UCSD-AML1 (cell line): ENCODE measurements around the gene NPB.

Experiments
- DNase-seq: peaks from one replicate; lab custom pipeline; 2025; ENCODE audit not compliant: unreplicated experiment; lab: John Stamatoyannopoulos, UW

The NPB gene

DNA sequence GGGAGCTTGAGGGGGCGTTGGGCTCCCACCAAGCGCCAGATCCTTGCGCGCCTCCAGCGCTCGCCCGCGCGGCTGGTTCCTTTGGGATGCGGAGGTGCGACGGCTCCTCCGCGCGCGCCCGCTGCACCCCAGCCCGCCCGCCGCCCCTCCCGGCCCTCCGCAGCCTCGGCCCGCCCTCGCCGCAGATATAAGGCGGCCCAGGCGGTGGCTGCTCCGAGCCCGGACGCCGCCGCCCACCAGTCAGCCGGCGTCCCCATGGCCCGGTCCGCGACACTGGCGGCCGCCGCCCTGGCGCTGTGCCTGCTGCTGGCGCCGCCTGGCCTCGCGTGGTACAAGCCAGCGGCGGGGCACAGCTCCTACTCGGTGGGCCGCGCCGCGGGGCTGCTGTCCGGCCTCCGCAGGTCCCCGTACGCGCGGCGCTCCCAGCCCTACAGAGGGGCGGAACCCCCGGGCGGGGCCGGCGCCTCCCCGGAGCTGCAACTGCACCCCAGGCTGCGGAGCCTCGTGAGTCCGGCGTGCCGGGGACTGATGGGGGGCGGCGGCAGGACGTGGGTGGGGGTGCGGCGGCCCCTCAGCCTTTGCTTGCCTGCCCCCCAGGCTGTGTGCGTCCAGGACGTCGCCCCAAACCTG lies at the start of gene NPB:
TSS of gene NPB (plus strand) at position 216 of the 630 bp plus-strand sequence. CDS start at position 256, 40 bp downstream.
- no peak for DNase-seq

DNA sequence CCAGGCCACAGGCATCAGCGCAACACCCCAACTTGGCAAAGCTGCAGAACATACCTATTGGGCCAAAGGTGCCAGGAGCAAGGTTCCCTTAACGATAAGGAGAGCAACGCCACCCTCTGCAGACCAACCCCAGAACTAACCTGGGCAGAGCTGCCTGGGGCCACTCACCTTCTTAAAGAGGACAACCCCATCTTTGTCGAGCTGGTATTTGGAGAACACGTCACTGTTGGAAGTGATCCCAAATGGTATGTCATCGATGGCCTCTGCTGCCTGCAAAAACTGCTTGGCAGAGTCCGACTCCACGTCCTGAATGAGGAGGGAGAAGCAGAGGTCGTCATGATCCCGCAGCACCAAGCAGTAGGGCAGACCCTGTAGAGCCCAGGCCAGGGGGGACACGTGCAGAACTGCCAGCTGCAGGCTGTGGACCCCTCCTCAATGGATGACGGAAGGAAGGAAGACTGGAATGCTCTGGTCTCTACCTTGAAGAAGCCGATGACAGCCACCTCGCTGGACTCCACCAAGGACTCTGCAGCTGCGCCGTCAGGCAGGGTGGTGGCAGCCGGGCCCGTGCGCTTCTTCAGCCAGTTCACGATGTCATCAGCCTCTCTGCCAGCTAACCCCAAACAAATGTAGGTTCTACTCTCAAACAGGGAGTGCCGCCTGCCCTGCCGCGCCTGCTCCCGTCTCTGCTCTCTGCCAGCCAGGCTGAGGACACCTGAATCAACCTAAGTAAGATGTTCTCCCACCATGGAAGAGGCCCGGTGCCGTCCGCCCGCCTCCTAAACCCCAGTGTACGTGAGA lies 46.9 kb upstream of the NPB start:
- DNase-seq, result no peak

DNA sequence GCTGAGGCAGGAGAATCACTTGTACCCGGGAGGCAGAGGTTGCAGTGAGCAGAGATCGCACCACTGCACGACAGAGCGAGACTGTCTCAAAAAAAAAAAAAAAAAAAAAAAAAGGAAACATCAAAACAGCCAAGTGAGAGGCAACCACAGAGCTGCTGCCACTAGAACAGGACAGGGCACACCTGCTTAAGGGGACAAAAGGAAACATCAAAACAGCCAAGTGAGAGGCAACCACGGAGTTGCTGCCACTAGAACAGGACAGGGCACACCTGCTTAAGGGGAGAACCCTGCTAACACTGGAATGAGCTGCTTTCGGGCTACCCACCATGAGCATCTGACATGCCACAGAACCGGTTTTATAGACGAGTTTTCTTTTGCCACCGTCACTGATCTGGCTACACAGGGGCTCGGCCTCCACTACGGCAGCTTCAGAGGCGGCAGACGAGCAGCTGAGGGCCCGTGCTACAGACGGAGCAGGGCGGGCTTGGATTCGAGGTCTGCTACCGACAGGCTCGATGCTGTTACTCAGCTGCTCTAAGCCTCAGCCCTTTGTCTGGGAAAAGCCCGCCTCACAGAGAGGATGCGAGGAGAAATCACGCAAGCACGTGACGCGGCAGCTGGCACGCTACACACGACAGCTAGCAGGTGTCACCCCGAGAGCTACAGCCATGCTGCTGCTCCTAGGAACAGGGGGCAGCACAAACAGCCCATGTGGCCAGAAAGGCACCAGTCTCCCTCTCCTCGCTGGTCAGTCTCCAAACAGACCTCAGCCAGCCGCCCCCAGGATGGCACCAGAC lies 43.7 kb upstream of the NPB start:
- DNase-seq, result no peak

DNA sequence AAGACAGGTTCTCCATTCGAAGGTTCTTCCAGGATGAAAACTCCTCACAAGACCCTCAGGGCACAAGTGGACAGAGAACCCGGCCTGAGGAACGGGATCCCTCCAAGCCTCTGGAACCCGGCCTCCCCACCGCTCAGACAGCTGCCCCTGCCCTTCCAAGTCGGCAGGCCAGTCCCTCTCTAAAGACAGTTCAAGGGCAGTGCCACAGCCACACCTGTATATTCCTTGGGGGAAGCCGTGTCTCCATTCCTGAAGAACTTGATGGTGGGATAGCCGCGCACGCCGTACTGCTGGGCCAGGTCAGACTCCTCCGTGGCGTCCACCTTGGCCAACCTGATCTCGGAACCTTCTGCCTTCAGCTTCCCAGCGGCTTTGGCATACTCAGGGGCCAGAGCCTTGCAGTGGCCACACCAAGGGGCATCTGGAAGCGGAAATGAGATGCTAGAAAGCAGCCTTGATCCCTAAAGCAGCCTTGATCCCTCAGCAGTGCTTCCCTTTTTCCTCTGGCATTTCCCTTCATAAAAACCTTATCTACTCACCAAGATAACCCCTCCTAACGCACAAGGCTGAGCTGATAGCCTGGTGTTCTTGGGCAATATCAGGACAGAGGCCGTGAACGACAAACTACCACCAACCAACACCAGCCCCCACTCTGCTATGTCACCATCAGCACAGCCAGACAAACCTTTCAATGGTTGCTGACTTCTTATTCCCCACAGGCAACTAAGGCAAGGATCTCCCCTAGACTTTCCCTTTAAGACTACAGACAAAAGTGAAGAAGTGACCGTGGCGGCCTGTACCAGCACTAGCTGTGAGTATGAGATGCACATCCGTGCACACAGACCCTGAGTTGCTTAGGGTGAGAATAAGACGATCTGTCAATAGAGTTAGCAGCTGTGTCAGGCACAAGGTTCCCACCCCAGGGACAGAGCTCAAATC lies 42.8 kb upstream of the NPB start:
- no peak for DNase-seq

DNA sequence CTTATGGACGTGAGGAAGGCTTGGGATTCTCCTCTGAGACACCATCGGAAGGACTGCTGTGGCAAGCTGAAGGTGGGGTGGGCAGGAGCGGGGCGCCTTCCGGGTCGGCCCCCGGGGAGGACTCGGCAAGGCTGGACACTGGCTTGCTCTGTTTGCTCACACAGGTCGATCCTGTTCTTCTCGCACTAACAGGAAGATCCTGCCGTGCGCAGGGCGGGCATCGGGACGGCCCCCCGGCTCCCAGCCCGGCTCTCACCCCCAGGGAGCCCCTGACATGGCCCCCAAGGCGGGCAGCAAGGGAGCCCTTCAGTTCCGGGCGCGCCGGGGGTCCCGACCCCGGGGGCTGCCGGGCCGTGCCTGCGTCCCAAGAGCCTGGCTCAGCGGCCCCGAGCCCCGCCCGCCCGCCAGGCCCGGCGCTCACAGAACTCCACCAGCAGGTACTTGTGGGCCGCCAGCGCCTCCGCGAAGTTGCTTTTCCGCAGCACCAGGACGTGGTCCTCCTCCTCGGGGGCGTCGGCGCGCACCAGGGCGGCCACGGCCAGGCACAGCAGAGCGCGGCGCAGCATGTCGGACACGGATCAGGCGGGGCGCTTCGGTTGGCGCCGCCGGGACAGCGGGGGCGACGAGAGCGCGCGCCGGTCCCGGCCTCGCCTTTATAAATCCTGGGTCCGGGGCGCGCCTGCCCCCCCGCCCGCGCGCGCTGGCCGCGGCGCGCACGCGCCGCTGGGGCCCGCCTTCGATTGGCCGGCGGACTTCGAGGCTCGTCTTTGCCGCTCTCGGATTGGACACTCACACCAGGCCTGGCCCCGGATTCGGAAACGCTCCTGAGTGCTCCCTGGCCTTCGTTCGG lies 41.9 kb upstream of the NPB start, which contains the start of gene P4HB:
TSS of gene P4HB (minus strand) at position 630 of the 850 bp plus-strand sequence. CDS start at position 566, 64 bp downstream.
- no peak for DNase-seq

DNA sequence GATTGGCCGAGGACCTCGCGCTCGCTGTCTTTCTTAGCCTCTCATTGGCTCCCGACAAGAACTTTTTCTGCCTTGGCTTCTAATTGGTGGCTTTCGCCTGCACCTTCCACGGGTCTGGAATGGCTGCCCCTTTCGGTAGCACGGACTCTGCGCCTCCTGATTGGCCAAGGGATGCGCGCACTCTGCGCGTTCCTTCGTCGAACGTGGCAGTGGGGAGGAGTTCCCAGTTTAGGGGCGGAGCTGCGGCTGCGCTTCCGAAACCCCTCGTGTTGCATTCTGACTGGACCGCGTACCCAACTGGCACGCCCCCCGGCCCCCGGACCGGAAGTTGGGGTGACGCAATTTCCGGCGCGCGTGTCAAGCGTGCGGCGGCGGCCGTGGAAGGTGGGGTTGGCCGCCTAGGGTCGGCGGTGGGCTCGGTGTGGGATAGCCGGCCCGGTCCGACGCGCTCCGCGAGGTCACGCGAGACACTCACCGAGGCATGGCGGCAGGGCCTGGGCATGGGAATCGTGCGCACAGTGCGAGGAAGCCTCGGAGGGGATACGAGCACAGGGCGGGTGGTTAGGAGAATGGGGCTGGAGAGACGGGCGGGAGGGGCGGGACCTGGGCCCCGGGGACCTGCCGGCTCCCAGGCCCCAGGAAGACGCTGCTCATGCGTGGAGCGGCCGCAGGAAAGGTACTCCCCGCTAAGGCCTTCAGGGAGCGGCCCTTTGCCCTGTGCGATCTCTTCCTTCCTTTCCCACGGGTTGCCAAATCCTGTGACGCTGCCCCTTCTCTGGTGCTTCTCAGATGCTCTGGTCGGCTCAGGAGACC lies 41.1 kb upstream of the NPB start:
- peak; percentile 100 for DNase-seq

DNA sequence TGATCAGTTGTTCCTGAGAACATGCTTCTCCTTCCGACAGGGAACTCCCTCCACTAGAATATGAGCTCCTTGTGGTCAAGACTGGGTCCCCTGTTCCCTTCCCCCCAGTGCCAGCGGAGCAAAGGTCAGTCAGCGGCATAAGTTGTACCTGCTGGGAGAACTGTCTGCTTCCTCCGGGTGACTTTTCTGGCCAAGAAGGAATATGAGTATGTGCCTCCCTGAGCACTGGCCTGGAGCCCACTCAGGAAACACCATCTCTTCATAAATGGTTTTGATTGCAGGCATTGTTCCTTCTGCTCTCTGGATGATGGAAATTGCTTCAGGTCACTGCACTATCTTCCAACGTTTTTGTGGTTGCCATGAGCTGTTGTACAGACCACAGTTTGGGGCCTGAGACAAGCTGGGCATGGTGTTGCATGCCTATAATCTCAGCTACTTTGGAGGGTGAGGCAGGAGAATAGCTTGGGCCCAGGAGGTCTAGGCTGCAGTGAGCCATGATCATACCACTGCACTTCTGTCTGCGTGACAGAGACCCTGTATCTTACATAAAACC lies 38.8 kb upstream of the NPB start:
- DNase-seq, result no peak

DNA sequence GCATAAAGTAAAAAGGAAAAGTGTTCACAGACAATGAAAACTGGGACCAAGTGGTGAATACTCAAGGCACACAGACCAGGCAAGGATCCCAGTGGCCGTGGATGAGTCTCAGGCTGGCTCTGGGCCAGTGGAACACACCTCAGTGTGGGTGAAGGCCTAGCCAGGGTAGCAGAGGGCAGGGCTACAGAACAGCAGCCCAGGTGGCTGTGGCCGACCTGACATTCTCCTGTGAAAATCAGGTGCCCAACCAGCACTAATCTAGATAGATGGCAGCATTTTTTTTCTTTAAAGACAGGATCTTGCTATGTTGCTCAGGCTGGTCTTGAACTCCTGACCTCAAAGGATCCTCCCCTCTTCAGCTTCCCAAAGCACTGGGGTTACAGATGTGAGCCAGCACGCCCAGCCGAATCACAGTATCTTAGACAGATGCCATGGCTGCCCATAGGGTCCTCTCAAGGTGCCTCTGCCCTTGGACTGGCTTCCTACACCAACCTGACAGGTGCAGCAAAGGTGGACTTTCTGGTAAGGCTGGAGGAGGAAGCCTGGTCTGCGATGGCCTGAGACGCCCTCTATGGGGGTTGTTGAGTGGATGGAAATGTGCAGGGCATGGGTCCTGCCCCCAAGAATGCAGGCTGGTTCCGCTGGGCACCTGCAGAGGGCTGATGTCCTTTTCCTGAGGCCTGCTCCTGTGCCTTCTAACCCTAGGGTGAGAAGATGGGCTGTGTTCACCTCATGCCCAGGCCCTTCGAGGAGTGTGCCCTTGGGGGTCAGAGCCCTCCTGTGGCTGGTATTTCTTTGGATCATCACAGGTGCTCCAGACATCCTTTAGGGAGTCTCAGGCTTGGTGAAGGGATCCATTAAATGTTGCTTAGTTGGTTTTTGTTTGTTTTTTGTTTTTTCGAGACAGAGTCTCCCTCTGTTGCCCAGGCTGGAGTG lies 37.9 kb upstream of the NPB start:
- DNase-seq, result no peak

DNA sequence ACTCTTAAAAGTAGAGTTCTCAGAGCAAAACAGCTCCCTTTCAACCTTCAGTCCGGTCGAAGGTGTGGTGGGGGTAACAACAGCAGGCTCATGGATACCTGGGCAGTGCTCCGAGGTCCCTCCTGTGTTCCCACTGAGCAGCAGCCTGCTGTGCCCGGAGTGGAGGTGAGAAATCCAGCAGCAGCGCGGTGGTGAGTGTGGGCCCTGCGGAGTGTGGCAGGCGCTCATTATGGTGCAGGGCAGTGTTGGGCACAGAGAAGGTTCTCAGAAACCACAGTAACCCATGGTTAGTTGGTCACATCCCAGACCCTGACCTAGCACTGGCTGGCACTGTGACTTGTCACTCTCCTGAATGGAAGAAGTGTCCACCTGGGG lies 36.7 kb upstream of the NPB start:
- no peak for DNase-seq

DNA sequence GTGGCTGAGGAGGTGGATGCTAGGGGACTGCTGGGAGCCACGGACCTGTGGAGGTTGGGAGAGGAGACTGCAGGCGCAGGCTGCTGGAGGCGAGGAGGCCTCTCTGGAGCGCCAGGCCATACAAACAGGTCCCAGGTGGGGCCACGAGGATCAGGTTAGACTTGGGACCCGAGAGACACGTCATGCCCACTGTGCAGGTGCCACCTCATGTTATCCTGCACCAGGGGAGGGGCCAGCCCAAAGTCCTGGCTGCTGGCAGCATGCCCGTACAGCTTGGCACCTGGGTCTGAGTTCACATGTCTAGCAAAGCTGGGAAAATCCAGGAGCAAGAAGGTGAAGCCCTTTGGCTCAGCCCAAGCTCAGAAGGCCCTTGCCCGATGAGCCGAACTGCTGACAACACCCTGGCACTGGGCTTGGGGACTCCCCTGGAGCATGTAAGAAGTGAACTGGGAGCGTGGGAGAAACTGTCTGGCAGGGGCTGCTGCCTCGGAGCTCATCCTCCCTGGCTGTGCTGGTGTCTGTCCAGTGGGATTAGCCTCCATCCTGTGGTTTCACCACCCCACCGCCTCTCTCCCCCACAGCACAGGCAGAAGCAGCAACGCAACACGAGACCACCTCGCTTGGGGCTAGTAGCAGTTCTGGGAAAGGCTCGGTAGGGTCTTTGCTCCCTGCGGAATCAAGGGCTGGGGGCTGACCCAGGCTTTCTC lies 36.2 kb upstream of the NPB start:
- DNase-seq, result no peak

DNA sequence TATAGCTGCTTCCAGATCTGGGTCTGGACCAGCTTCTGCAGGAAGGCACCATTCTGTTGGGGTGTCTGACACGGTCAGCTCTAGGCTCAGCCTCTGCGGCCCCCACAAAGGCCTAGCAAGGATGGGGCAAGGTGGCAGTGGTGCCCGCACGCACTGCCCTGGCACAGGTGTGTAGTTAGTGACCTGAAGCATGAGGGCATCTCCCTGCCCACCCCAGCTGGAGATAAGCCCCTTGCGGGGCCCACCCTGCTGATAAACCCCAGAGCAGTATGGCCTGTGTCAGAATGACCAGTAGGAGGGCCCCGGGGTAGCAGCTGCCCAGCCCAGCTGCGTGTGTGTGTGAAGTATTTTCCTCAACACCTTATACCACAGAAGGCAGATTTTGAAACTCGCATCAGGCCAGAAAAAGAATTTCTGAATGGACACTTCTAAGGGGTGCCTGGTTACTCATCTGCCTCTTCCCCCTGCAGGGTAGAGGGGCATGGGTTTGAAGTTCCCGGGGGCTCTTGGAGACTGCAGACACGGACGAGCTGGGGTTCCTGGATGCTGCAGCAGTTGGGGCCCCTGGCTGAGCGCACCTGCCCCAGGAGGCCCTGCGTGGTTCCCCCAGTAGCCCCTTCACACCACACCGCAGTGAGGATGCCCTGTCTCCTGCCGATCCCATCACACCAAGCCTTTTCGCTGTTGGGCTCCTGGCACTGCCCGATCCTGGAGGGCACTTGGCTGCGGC lies 35.4 kb upstream of the NPB start:
- DNase-seq, result no peak

DNA sequence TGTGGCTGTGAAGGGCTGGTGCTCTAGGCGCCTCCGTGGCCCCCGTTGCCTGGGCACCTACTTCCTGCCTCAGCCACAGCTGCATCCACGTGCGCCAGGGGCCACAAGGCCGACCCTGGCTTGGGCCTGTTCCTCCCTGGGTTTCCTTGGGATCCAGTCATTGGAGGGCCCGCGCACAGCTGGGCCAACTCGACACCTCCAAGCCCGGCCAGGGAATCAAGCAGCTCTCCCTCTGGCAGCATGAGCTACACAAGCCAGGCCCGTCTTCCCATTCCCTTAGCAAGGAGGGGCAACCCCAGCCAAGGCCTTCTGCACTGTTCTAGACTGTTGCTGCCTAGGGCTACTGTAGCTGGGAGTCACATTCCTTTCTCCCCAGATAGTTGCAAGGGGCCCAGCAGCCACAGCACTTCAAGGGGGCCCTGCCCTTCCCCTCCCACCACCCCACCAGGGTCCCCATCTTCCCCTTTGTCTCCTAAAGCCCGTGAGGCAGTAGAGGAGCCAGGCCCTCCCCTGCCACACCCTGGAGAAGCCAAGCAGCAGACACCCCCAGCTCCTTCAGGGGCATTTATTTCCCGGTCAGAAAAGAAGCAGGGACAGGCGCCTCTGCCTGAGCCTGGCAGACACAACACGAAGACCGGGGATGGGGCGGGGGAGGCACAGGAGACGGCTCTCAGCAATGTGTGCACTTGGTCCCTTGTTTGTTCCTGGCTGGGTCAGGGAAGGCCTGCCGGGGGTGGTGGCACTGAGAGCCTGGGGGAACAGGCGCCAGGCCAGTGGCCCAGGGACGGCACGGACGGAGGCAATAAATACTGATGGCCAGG lies 34.7 kb upstream of the NPB start:
- peak; percentile 57 for DNase-seq

DNA sequence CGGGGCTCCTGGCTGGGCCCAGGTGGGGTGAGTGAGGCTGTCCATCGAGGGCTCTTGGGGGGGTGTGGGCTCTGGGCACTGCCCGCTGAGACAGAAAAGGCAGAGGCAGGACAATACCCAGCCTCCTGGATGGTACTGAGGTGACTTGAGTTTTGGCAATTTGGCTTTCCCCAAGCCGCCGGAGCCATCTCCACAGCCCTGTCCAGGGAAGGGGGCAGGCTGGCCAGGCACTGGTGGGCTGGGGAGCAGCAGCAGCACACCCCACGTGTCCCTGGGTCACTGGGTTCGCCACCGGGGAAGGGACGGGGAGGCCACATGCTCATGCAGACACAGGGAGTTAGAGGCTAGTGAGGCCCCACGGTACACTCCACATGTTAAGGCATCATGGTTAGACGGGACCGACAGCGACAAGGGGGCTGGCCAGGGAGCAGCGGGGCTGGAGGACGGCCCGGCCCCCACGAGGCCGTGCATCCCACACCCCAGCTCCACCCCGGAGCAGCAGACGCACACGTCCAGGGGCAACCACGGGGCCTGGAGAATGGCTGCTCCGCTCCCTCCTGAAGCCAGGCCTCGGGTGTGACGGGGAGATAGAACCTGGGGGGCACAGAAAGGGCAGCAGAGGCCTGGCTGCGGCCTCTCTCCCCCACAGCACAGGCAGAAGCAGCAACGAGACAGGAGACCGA lies 33.9 kb upstream of the NPB start:
- DNase-seq, result no peak

DNA sequence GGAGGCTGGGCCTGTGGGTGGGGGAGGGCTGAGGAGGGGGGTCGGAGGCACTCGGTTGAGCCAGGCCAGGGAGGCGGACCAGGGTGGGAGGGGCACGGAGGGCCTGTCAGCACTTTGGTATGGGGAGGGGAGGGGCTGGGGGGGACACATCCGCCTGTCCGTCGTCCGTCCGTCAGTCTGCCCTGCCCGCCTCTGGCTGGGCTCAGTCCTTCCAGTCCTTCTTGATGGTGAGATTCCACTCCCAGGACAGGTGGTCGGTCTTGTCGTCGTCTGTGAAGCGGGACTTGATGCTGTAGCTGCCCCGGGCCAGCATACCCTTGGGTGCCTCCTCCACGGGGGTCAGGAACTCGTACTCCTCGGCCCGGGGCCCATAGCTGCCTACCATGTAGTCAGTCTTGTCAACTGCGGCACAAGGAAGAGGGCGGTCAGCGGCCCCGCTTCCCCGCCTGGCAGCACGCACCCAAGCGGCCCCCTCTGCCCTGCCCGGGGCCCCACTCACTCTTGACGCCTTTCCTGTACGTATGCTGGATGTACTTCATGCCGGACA lies 33.3 kb upstream of the NPB start:
- DNase-seq, result no peak
